GM21619 (cell line): Measurements from ENCODE around the gene GALNT5.
"Not testable (repeated sequence)": the region's sequence is repeated elsewhere in the genome, so short reads cannot be mapped to it uniquely, and the experiment has no call there.

Source experiments
- ATAC-seq: cut with Tn5 transposase; IDR thresholded peaks from one replicate; pipeline ENCODE4 v1.9.1; 2021; ENCODE audit not compliant: unreplicated experiment

GALNT5 gene

GRCh38 chr2:157326698-157327097 lies 69.2 kb downstream of the GALNT5 start:
- no peak for ATAC-seq

GRCh38 chr2:157327200-157327599 lies 69.7 kb downstream of the GALNT5 start:
- ATAC-seq, result peak; percentile 23

- peak; percentile 98 for ATAC-seq
Observed at GRCh38 chr2:157327621-157328500, 70.4 kb downstream of the GALNT5 start.

- ATAC-seq, result no peak
Observed at GRCh38 chr2:157329524-157329923, 72.0 kb downstream of the GALNT5 start.

GRCh38 chr2:157333304-157334047 lies 76.0 kb downstream of the GALNT5 start:
- no peak for ATAC-seq

- ATAC-seq, result no peak
Observed at GRCh38 chr2:157334335-157334734, 76.8 kb downstream of the GALNT5 start.

GRCh38 chr2:157334797-157335196 lies 77.3 kb downstream of the GALNT5 start:
- ATAC-seq, result no peak

- peak; percentile 64 for ATAC-seq
Observed at GRCh38 chr2:157336137-157337010, 78.9 kb downstream of the GALNT5 start.

GRCh38 chr2:157337978-157338377 lies 80.5 kb downstream of the GALNT5 start:
- no peak for ATAC-seq

- ATAC-seq, result no peak
Observed at GRCh38 chr2:157339965-157340655, 82.6 kb downstream of the GALNT5 start.

GRCh38 chr2:157341381-157341780 lies 83.9 kb downstream of the GALNT5 start:
- not testable (repeated sequence) for ATAC-seq

- ATAC-seq, result no peak
Observed at GRCh38 chr2:157345647-157346389, 88.3 kb downstream of the GALNT5 start.

- no peak for ATAC-seq
Observed at GRCh38 chr2:157348291-157348921, 90.9 kb downstream of the GALNT5 start.

GRCh38 chr2:157349949-157350515 lies 92.5 kb downstream of the GALNT5 start:
- no peak for ATAC-seq

- ATAC-seq, result no peak
Observed at GRCh38 chr2:157355618-157356017, 98.1 kb downstream of the GALNT5 start.

GRCh38 chr2:157359628-157360027 lies 102.1 kb downstream of the GALNT5 start:
- ATAC-seq, result no peak

- no peak for ATAC-seq
Observed at GRCh38 chr2:157361526-157361925, 104.0 kb downstream of the GALNT5 start.

GRCh38 chr2:157362627-157363026 lies 105.1 kb downstream of the GALNT5 start:
- ATAC-seq, result no peak

GRCh38 chr2:157363612-157364101 lies 106.2 kb downstream of the GALNT5 start:
- peak; percentile 59 for ATAC-seq
